Liver (tissue), 9 donors: Measurements from ENCODE around the gene MYMK. TPM values are rescaled to one million over a fixed set of nuclear protein-coding genes. Genes with fewer than 3 reads are reported as not detected.

ENCODE experiments used
- DNase-seq: peaks from one replicate; pipeline ENCODE4 v3.0.0-alpha.2; 2017; ENCODE audit warnings: low spot score
- H3K27ac ChIP-seq, 2 donors: one replicate each; pipeline ENCODE4 v1.7.0; 2013; ENCODE audit warnings: inconsistent platforms in 2 of 2, low read length in 2 of 2, control low read depth in 1 of 2, low read depth in 1 of 2, mild to moderate bottlenecking in 1 of 2
- H3K27me3 ChIP-seq, 4 donors: one replicate each; pipeline versions ENCODE4 v1.6.1 to v1.7.0; 2013; ENCODE audit warnings: low read length in 3 of 4, inconsistent platforms in 1 of 4, mild to moderate bottlenecking in 1 of 4, moderate library complexity in 1 of 4; ENCODE audit not compliant: control insufficient read depth in 4 of 4, insufficient read depth in 4 of 4
- H3K36me3 ChIP-seq, 4 donors: one replicate each; pipeline versions ENCODE4 v1.6.1 to v1.7.0; 2013; ENCODE audit warnings: low read length in 3 of 4, mild to moderate bottlenecking in 3 of 4, low read depth in 1 of 4, moderate library complexity in 1 of 4; ENCODE audit not compliant: control insufficient read depth in 4 of 4, insufficient read depth in 3 of 4
- H3K4me1 ChIP-seq, 4 donors: one replicate each; pipeline versions ENCODE4 v1.6.1 to v1.7.0; 2013; ENCODE audit warnings: low read length in 3 of 4, mild to moderate bottlenecking in 3 of 4, moderate library complexity in 1 of 4; ENCODE audit not compliant: control insufficient read depth in 4 of 4, insufficient read depth in 4 of 4
- H3K4me3 ChIP-seq, 3 donors: one replicate each; pipeline versions ENCODE4 v1.6.1 to v1.7.0; 2013; ENCODE audit warnings: low read length in 3 of 3, control low read depth in 1 of 3, low read depth in 1 of 3, mild to moderate bottlenecking in 1 of 3
- H3K9ac ChIP-seq, 2 donors: one replicate each; pipeline ENCODE4 v1.7.0; 2013; ENCODE audit warnings: low read length in 2 of 2, mild to moderate bottlenecking in 2 of 2, moderate library complexity in 2 of 2, control low read depth in 1 of 2, low read depth in 1 of 2
- H3K9me3 ChIP-seq, 4 donors: one replicate each; pipeline versions ENCODE4 v1.6.1 to v1.7.0; 2013; ENCODE audit warnings: low read length in 3 of 4; ENCODE audit not compliant: control insufficient read depth in 4 of 4
- ATF3 ChIP-seq: IDR thresholded peaks from 2 replicates; pipeline ENCODE4 v1.6.1; 2016; ENCODE audit warnings: antibody characterized with exemption
- CTCF ChIP-seq: fragments of 150-350 bp; IDR thresholded peaks from 2 replicates; pipeline ENCODE4 v1.5.1; 2017; ENCODE audit warnings: improper control_type of control experiment, low read depth, low read length; ENCODE audit not compliant: missing input control
- EGR1 ChIP-seq, 2 donors: IDR thresholded peaks; 2 replicates each; pipeline ENCODE4 v1.6.1; 2016 to 2018; ENCODE audit warnings: antibody characterized with exemption in 2 of 2, low read depth in 2 of 2
- FOXA1 ChIP-seq: IDR thresholded peaks from 2 replicates; pipeline ENCODE4 v1.6.1; 2016; ENCODE audit warnings: antibody characterized with exemption
- FOXA2 ChIP-seq: IDR thresholded peaks from 2 replicates; pipeline ENCODE4 v1.6.1; 2016; ENCODE audit warnings: antibody characterized with exemption
- GABPA ChIP-seq, 2 donors: IDR thresholded peaks in 1 of 2; conservative IDR thresholded peaks in 1 of 2; 2 replicates each; pipeline ENCODE4 v1.6.1; 2016; ENCODE audit warnings: antibody characterized with exemption in 2 of 2, mild to moderate bottlenecking in 1 of 2, moderate library complexity in 1 of 2
- HNF4A ChIP-seq, 2 donors: conservative IDR thresholded peaks; 2 replicates each; pipeline ENCODE4 v1.6.1; 2016; ENCODE audit warnings: antibody characterized with exemption in 2 of 2, mild to moderate bottlenecking in 2 of 2
- HNF4G ChIP-seq: IDR thresholded peaks from 2 replicates; pipeline ENCODE4 v1.6.1; 2016; ENCODE audit warnings: antibody characterized with exemption
- MAX ChIP-seq: IDR thresholded peaks from 2 replicates; pipeline ENCODE4 v1.6.1; 2016; ENCODE audit warnings: antibody characterized with exemption
- NR2F2 ChIP-seq: IDR thresholded peaks from 2 replicates; pipeline ENCODE4 v1.6.1; 2016; ENCODE audit warnings: antibody characterized with exemption
- RAD21 ChIP-seq, 2 donors: IDR thresholded peaks; 2 replicates each; pipeline ENCODE4 v1.6.1; 2016; ENCODE audit warnings: antibody characterized with exemption in 2 of 2, mild to moderate bottlenecking in 2 of 2
- REST ChIP-seq: IDR thresholded peaks from 2 replicates; pipeline ENCODE4 v1.6.1; 2016; ENCODE audit warnings: antibody characterized with exemption, mild to moderate bottlenecking
- RXRA ChIP-seq, 2 donors: IDR thresholded peaks; 2 replicates each; pipeline ENCODE4 v1.6.1; 2017 to 2018; ENCODE audit warnings: antibody characterized with exemption in 2 of 2, mild to moderate bottlenecking in 1 of 2
- SP1 ChIP-seq: IDR thresholded peaks from 2 replicates; pipeline ENCODE4 v1.6.1; 2018; ENCODE audit warnings: antibody characterized with exemption, mild to moderate bottlenecking
- TAF1 ChIP-seq: conservative IDR thresholded peaks from 2 replicates; pipeline ENCODE4 v1.6.1; 2016; ENCODE audit warnings: antibody characterized with exemption, mild to moderate bottlenecking
- YY1 ChIP-seq: IDR thresholded peaks from 2 replicates; pipeline ENCODE4 v1.6.1; 2016; ENCODE audit warnings: antibody characterized with exemption, mild to moderate bottlenecking
- ZBTB33 ChIP-seq: IDR thresholded peaks from 2 replicates; pipeline ENCODE4 v1.6.1; 2016; ENCODE audit warnings: antibody characterized with exemption
- WGBS: extraction: QIAGEN DNeasy Blood & Tissue Kit; methylation state at CpG from one replicate; pipeline ENCODE4 v1.1.7; 2013; 5-methylcytosine and 5-hydroxymethylcytosine counted together
- polyA plus RNA-seq, 2 donors: library from polyadenylated mRNA; stranded (reverse) in 1 of 2; unstranded in 1 of 2; fragments of 200-250 nt in 1 of 2; fragments of >200 nt in 1 of 2; fragmentation: Nextera tagmentation in 1 of 2; extraction: Ambion mirVana in 1 of 2; gene quantifications; one replicate each; pipeline versions ENCODE4 v1.2.1 to v1.2.3, GENCODE V29; 2013 to 2015
- total RNA-seq, 2 donors: library from RNA; depleted of rRNA; stranded (reverse); fragments of >200 nt; gene quantifications; one replicate each; pipeline ENCODE4 v1.2.3, GENCODE V29; 2014
- donor health status: healthy.
- donor health status: healthy.
- donor health status: healthy.
- donor health status: healthy.
- donor health status: healthy.

Gene MYMK
- total and polyA plus RNA-seq, 4 donors = not detected

GRCh38 chr9:133542002-133542401, 17.2 kb upstream of the MYMK start:
- H3K9me3 ChIP-seq = no peaks in the 10 kb centered on the region
- peaks cover 0 to 11% (median 3%) of the 10 kb centered on the region in 4 donors for H3K36me3 ChIP-seq
- H3K27ac ChIP-seq = no peak overlapping the region
- H3K4me3 ChIP-seq = no peak overlapping the region
- H3K9ac ChIP-seq = no peak overlapping the region
- TF ChIP-seq ZBTB33 (no peak), FOXA1 (no peak), YY1 (no peak), MAX (no peak), ATF3 (no peak), CTCF (no peak), RAD21 (IDR thresholded peaks at IDR 0.05) (no peak), TAF1 (no peak), REST (no peak), NR2F2 (no peak), RXRA (IDR thresholded peaks at IDR 0.05) (no peak), SP1 (no peak), GABPA (IDR thresholded peaks at IDR 0.05 in 1 of 2, conservative IDR thresholded peaks at IDR 0.05 in 1 of 2) (no peak), HNF4G (no peak), EGR1 (IDR thresholded peaks at IDR 0.05; ENCODE audit: low read depth in 2 of 2) (no peak), FOXA2 (no peak), HNF4A (conservative IDR thresholded peaks at IDR 0.05) (no peak)
- H3K4me1 ChIP-seq = peaks cover 0 to 40% (median 12%) of the 10 kb centered on the region in 4 donors
- no peaks in the 10 kb centered on the region for H3K27me3 ChIP-seq
- WGBS = 93% methylated on average over 13 of the region's 13 CpGs
- no peak for DNase-seq

GRCh38 chr9:133540698-133541025, 15.9 kb upstream of the MYMK start:
- Histone ChIP-seq H3K27ac (no peak overlapping the region), H3K36me3 (peaks cover 0 to 11% (median 3%) of the 10 kb centered on the region in 4 donors), H3K9ac (no peak overlapping the region), H3K4me3 (no peak overlapping the region), H3K27me3 (no peaks in the 10 kb centered on the region), H3K4me1 (peaks cover 0 to 37% (median 8%) of the 10 kb centered on the region in 4 donors), H3K9me3 (no peaks in the 10 kb centered on the region)
- 88% methylated on average over 18 of the region's 18 CpGs for WGBS
- TF ChIP-seq HNF4A (conservative IDR thresholded peaks at IDR 0.05) (no peak), RXRA (IDR thresholded peaks at IDR 0.05) (no peak), MAX (no peak), ZBTB33 (no peak), FOXA1 (no peak), ATF3 (no peak), HNF4G (no peak), SP1 (no peak), FOXA2 (no peak), RAD21 (IDR thresholded peaks at IDR 0.05) (no peak), NR2F2 (no peak)
- DNase-seq = no peak
